K562 (cell line): ENCODE results near the gene AZU1. TPM values are rescaled to one million over a fixed set of nuclear protein-coding genes. Genes with fewer than 3 reads are reported as not detected.
A peak's percentile ranks its signal among the peaks of the same experiment; 100 is the strongest.

ENCODE experiments used
- BCL6 ChIP-seq: fragments of 250-450 bp; sonication (Bioruptor Pico); IDR thresholded peaks from 2 replicates; pipeline ENCODE4 v1.4.0; 2020
- CCNT2 ChIP-seq: IDR thresholded peaks from 2 replicates; pipeline ENCODE4 v1.6.1; 2011; ENCODE audit warnings: borderline replicate concordance, low read depth, mild to moderate bottlenecking, moderate library complexity, mixed read lengths, low read length; ENCODE audit not compliant: insufficient read length; ENCODE audit errors: extremely low read depth
- COPS2 ChIP-seq: fragments of 450-650 bp; conservative IDR thresholded peaks from 2 replicates; pipeline ENCODE4 v1.6.1; 2016; ENCODE audit warnings: mild to moderate bottlenecking, moderate library complexity
- CSDE1 ChIP-seq, 2 experiments: fragments of 450-650 bp; IDR thresholded peaks; 2 replicates each; pipeline ENCODE4 v1.6.1; 2016; ENCODE audit warnings: mild to moderate bottlenecking in 1 of 2
- EHMT2 ChIP-seq: fragments of 450-650 bp; IDR thresholded peaks from 2 replicates; pipeline ENCODE4 v1.6.1; 2018; ENCODE audit warnings: antibody characterized with exemption
- FIP1L1 ChIP-seq: fragments of 200-400 bp; formaldehyde crosslinking; IDR thresholded peaks from 2 replicates; pipeline ENCODE4 v1.6.1; 2018; ENCODE audit warnings: mild to moderate bottlenecking, low read depth, low read length; ENCODE audit not compliant: poor library complexity, severe bottlenecking
- GTF2E2 ChIP-seq: fragments of 200-800 bp; sonication (Bioruptor generic); IDR thresholded peaks from 2 replicates; pipeline ENCODE4 v1.6.1; 2016; ENCODE audit warnings: missing genetic modification characterization, missing compliant biosample characterization
- HDAC8 ChIP-seq: fragments of 450-650 bp; IDR thresholded peaks from 2 replicates; pipeline ENCODE4 v1.6.1; 2016; ENCODE audit warnings: mild to moderate bottlenecking, missing genetic modification characterization, moderate library complexity, missing compliant biosample characterization
- HIVEP1 ChIP-seq: fragments of 250-450 bp; sonication (Bioruptor Pico); IDR thresholded peaks from 2 replicates; pipeline ENCODE4 v1.4.0; 2020; ENCODE audit warnings: mild to moderate bottlenecking
- HMGN3 ChIP-seq: IDR thresholded peaks from 2 replicates; pipeline ENCODE4 v1.6.1; 2011; ENCODE audit warnings: borderline replicate concordance, low read depth, mild to moderate bottlenecking, mixed read lengths, low read length; ENCODE audit not compliant: insufficient read length; ENCODE audit errors: extremely low read depth
- MBD2 ChIP-seq: sonication (generic); IDR thresholded peaks from 2 replicates; pipeline ENCODE4 v1.6.1; 2016; ENCODE audit warnings: low read depth, borderline replicate concordance
- MEF2D ChIP-seq: conservative IDR thresholded peaks from 2 replicates; pipeline ENCODE4 v1.6.1; 2016; ENCODE audit warnings: low read depth, missing genetic modification characterization, missing compliant biosample characterization
- MTA1 ChIP-seq: fragments of 450-650 bp; IDR thresholded peaks from 2 replicates; pipeline ENCODE4 v1.6.1; 2017; ENCODE audit warnings: borderline replicate concordance
- MYBL2 ChIP-seq, 2 experiments: fragments of 450-650 bp in 1 of 2; sonication (generic) in 1 of 2; formaldehyde crosslinking in 1 of 2; IDR thresholded peaks; 2 replicates each; pipeline versions ENCODE4 v1.6.1 to v1.8.1; 2017 to 2022; ENCODE audit warnings: borderline replicate concordance in 1 of 2, inconsistent platforms in 1 of 2, low read depth in 1 of 2, mild to moderate bottlenecking in 1 of 2, missing genetic modification reagents in 1 of 2, moderate library complexity in 1 of 2
- NCOR1 ChIP-seq: fragments of 450-650 bp; IDR thresholded peaks from 2 replicates; pipeline ENCODE4 v1.6.1; 2016; ENCODE audit warnings: mild to moderate bottlenecking, moderate library complexity
- RBM17 ChIP-seq: fragments of 200-400 bp; formaldehyde crosslinking; IDR thresholded peaks from 2 replicates; pipeline ENCODE4 v1.6.1; 2017; ENCODE audit warnings: low read depth, mild to moderate bottlenecking, low read length, borderline replicate concordance
- RBM34 ChIP-seq: fragments of 200-400 bp; formaldehyde crosslinking; IDR thresholded peaks from 2 replicates; pipeline ENCODE4 v1.6.1; 2018; ENCODE audit warnings: low read length, borderline replicate concordance; ENCODE audit not compliant: insufficient read depth
- THRAP3 ChIP-seq: fragments of 450-650 bp; IDR thresholded peaks from 2 replicates; pipeline ENCODE4 v1.6.1; 2016; ENCODE audit warnings: mild to moderate bottlenecking, inconsistent platforms, borderline replicate concordance
- ZBTB1 ChIP-seq: sonication (generic); formaldehyde crosslinking; IDR thresholded peaks from 2 replicates; pipeline ENCODE4 v1.8.1; 2023; ENCODE audit warnings: missing genetic modification reagents, low read depth, mild to moderate bottlenecking, borderline replicate concordance
- ZNF431 ChIP-seq: sonication (generic); formaldehyde crosslinking; IDR thresholded peaks from 2 replicates; pipeline ENCODE4 v1.8.0; 2022; ENCODE audit warnings: mild to moderate bottlenecking, missing genetic modification reagents
- ZNF586 ChIP-seq: fragments of 450-650 bp; formaldehyde crosslinking; conservative IDR thresholded peaks from 2 replicates; pipeline ENCODE4 v1.4.0; 2020; ENCODE audit warnings: mild to moderate bottlenecking, moderate library complexity
- ZNF766 ChIP-seq: fragments of 200-800 bp; sonication (Bioruptor generic); conservative IDR thresholded peaks from 2 replicates; pipeline ENCODE4 v1.6.1; 2016; ENCODE audit warnings: missing genetic modification characterization, missing compliant biosample characterization
- polyA plus RNA-seq, 8 experiments: library from polyadenylated mRNA; depleted of rRNA in 4 of 8; stranded (reverse) in 5 of 8; unstranded in 3 of 8; fragments of >200 nt; fragmentation: Nextera tagmentation in 2 of 8; fragmentation: Illumina TruSeq in 1 of 8; extraction: Ambion mirVana in 2 of 8; extraction: Trizol in 1 of 8; gene quantifications; 2 replicates each; pipeline versions ENCODE4 v1.2.1 to v1.2.3, GENCODE V29; 2011 to 2014; ENCODE audit warnings: inconsistent platforms in 1 of 8, missing spikeins in 1 of 8
- total RNA-seq, 7 experiments: library from RNA; depleted of rRNA in 6 of 7; stranded (reverse); fragments of >200 nt in 6 of 7; fragmentation: Illumina TruSeq in 2 of 7; extraction: Trizol in 2 of 7; gene quantifications; 2 replicates each; pipeline versions ENCODE4 v1.2.1 to v1.2.3, GENCODE V29; 2011 to 2021; ENCODE audit warnings: low replicate concordance in 1 of 7
- TF ChIP-seq, protein P1 (sequence below): fragments of 450-650 bp; formaldehyde crosslinking; IDR thresholded peaks from 2 replicates; pipeline ENCODE4 v1.4.0; 2022; ENCODE audit warnings: missing genetic modification characterization
- TF ChIP-seq, protein P2 (sequence below): fragments of 250-450 bp; sonication (Bioruptor Pico); IDR thresholded peaks from 2 replicates; pipeline ENCODE4 v1.9.0; 2021; ENCODE audit warnings: mild to moderate bottlenecking
- TF ChIP-seq, protein P3 (sequence below): sonication (generic); formaldehyde crosslinking; IDR thresholded peaks from 2 replicates; pipeline ENCODE4 v1.8.1; 2023; ENCODE audit warnings: mild to moderate bottlenecking, missing genetic modification reagents
- TF ChIP-seq, protein P4 (sequence below): fragments of 450-650 bp; formaldehyde crosslinking; IDR thresholded peaks from 2 replicates; pipeline ENCODE4 v1.4.0; 2022; ENCODE audit warnings: mild to moderate bottlenecking, moderate library complexity

AZU1 gene
- total and polyA plus RNA-seq, 9 of the 15 experiments (the other 6 are each of a cell fraction or from before 2014, with no cell fraction given) = 0.29 to 1.9 (median 0.59) TPM; not detected in 3

DNA sequence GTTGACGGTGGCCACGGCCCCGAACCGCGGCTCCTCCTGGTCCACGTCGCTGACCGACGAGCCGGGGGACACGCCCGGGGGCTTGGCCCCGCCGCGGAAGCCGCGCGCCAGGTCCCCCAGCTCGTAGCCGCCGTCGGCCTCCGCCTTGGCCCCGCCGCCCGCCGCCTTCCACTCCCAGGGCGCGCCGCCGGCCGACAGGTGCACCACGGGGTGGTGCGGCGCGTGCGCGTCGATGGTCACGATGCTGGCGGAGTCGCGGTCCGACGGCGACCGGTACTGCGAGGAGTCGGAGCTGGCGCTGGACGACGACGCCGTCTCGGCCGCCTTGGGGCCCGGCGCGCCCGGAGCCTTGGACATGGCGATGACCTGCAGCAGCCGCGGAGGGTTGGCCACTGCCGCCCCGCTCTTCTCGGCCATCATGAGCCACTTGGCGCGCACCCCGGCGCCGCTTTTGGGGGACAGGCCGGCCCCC, 14.9 kb upstream of the AZU1 start (continued):
- TF ChIP-seq, protein P1, sequence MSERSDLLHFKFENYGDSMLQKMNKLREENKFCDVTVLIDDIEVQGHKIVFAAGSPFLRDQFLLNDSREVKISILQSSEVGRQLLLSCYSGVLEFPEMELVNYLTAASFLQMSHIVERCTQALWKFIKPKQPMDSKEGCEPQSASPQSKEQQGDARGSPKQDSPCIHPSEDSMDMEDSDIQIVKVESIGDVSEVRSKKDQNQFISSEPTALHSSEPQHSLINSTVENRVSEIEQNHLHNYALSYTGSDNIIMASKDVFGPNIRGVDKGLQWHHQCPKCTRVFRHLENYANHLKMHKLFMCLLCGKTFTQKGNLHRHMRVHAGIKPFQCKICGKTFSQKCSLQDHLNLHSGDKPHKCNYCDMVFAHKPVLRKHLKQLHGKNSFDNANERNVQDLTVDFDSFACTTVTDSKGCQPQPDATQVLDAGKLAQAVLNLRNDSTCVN (CRISPR knock-in tag) = no peak
- TF ChIP-seq, protein P2, sequence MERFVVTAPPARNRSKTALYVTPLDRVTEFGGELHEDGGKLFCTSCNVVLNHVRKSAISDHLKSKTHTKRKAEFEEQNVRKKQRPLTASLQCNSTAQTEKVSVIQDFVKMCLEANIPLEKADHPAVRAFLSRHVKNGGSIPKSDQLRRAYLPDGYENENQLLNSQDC = no peak
- TF ChIP-seq MBD2 (no peak), RBM17 (no peak), ZNF766 (no peak), MTA1 (no peak), HMGN3 (peak; percentile 15), ZNF586 (CRISPR knock-in tag) (no peak), HIVEP1 (no peak), THRAP3 (no peak), COPS2 (no peak), EHMT2 (no peak), HDAC8 (tag) (no peak), CSDE1 (IDR thresholded peaks at IDR 0.05) (no peak), BCL6 (CRISPR knock-in tag) (no peak), CCNT2 (peak; percentile 79), FIP1L1 (peak; percentile 89), MYBL2 (IDR thresholded peaks at IDR 0.05; ENCODE audit: low read depth) (no peak), MYBL2 (CRISPR knock-in tag; IDR thresholded peaks at IDR 0.05; ENCODE audit: borderline replicate concordance) (no peak), RBM34 (no peak), GTF2E2 (tag) (no peak), ZNF431 (CRISPR knock-in tag) (no peak), NCOR1 (no peak), ZBTB1 (CRISPR knock-in tag) (no peak), MEF2D (tag) (no peak)
- TF ChIP-seq, protein P3, sequence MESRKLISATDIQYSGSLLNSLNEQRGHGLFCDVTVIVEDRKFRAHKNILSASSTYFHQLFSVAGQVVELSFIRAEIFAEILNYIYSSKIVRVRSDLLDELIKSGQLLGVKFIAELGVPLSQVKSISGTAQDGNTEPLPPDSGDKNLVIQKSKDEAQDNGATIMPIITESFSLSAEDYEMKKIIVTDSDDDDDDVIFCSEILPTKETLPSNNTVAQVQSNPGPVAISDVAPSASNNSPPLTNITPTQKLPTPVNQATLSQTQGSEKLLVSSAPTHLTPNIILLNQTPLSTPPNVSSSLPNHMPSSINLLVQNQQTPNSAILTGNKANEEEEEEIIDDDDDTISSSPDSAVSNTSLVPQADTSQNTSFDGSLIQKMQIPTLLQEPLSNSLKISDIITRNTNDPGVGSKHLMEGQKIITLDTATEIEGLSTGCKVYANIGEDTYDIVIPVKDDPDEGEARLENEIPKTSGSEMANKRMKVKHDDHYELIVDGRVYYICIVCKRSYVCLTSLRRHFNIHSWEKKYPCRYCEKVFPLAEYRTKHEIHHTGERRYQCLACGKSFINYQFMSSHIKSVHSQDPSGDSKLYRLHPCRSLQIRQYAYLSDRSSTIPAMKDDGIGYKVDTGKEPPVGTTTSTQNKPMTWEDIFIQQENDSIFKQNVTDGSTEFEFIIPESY = peak; percentile 88
- TF ChIP-seq, protein P4, sequence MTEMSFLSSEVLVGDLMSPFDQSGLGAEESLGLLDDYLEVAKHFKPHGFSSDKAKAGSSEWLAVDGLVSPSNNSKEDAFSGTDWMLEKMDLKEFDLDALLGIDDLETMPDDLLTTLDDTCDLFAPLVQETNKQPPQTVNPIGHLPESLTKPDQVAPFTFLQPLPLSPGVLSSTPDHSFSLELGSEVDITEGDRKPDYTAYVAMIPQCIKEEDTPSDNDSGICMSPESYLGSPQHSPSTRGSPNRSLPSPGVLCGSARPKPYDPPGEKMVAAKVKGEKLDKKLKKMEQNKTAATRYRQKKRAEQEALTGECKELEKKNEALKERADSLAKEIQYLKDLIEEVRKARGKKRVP (CRISPR knock-in tag) = no peak
